HCT116 (cell line): Measurements from ENCODE around the gene ZBTB24. TPM values are rescaled to one million over a fixed set of nuclear protein-coding genes. Genes with fewer than 3 reads are reported as not detected.

Experiments
- ATAC-seq: fragments of 200-7000 bp; cut with Tn5 transposase; 2 replicates; pipeline ENCODE4 v1.9.1; 2020; ENCODE audit warnings: mild to moderate bottlenecking, moderate library complexity
- BruUV-seq: library from RNA; stranded (reverse); fragments of 400-500 nt; replicated peaks from 2 replicates; lab custom pipeline; 2021; lab: Mats Ljungman, UMichigan
- CTCF ChIA-PET: fragments of 300-600 bp; sonication (Branson Sonifier 250); formaldehyde crosslinking; loops from one replicate; lab custom pipeline; 2021; ENCODE audit warnings: antibody characterized with exemption; lab: Charles Lee
- POLR2A ChIA-PET: fragments of 300-600, 350-600 bp; sonication (Branson Sonifier 250); formaldehyde crosslinking; loops from one replicate; lab custom pipeline; 2021; ENCODE audit warnings: antibody characterized with exemption; lab: Charles Lee
- RAD21 ChIA-PET, 2 experiments: fragments of 300-600 bp; sonication (Branson Sonifier 250); formaldehyde crosslinking; loops; one replicate each; lab custom pipeline; 2023; ENCODE audit warnings: low total read pairs in 2 of 2; ENCODE audit not compliant: uncharacterized antibody in 2 of 2, unreplicated experiment in 2 of 2, low non-redundant PET in 1 of 2; lab: Charles Lee
- DNase-seq: peaks from one replicate; pipeline ENCODE4 v3.0.0-alpha.2; 2010; ENCODE audit warnings: low read depth, low spot score
- H2AFZ ChIP-seq: fragments of 200-600 bp; shearing (Covaris generic), sonication (generic); 2 replicates; pipeline ENCODE4 v1.6.1; 2017; ENCODE audit warnings: low read depth, mixed run types, mixed read lengths, antibody characterized with exemption, low read length; ENCODE audit not compliant: poor library complexity, severe bottlenecking
- H3K27ac ChIP-seq: 2 replicates; pipeline ENCODE4 v1.5.1; 2012; ENCODE audit warnings: low read depth, low read length
- H3K27me3 ChIP-seq: fragments of 200-600 bp; sonication (generic); 2 replicates; pipeline ENCODE4 v1.6.1; 2016; ENCODE audit warnings: mixed run types, low read length, mixed read lengths; ENCODE audit not compliant: insufficient read depth
- H3K36me3 ChIP-seq, 2 experiments: fragments of 200-500 bp in 1 of 2; fragments of 200-600 bp in 1 of 2; sonication (Bioruptor generic) in 1 of 2; sonication (generic) in 1 of 2; 2 replicates each; pipeline versions ENCODE4 v1.5.1 to v1.6.1; 2014 to 2016; ENCODE audit warnings: low read length in 2 of 2, inconsistent platforms in 1 of 2, mixed read lengths in 1 of 2, mixed run types in 1 of 2; ENCODE audit not compliant: insufficient read depth in 2 of 2, control insufficient read depth in 1 of 2
- H3K4me1 ChIP-seq, 2 experiments: fragments of 200-600 bp in 1 of 2; sonication (generic) in 1 of 2; 2 replicates each; pipeline versions ENCODE4 v1.5.1 to v1.6.1; 2012 to 2017; ENCODE audit warnings: low read length in 2 of 2, inconsistent platforms in 1 of 2, mild to moderate bottlenecking in 1 of 2, mixed read lengths in 1 of 2, mixed run types in 1 of 2, moderate library complexity in 1 of 2; ENCODE audit not compliant: insufficient read depth in 2 of 2, control insufficient read depth in 1 of 2
- H3K4me2 ChIP-seq: fragments of 200-600 bp; sonication (generic); 2 replicates; pipeline ENCODE4 v1.6.1; 2017; ENCODE audit warnings: mixed run types, low read length, mixed read lengths
- H3K4me3 ChIP-seq, 2 experiments: fragments of 200-600 bp in 1 of 2; sonication (generic) in 1 of 2; replicated peaks in 1 of 2; 2 replicates each; pipeline ENCODE4 v1.5.1; 2011 to 2016; ENCODE audit warnings: low read length in 2 of 2, control low read depth in 1 of 2, low read depth in 1 of 2, mild to moderate bottlenecking in 1 of 2, mixed read lengths in 1 of 2, mixed run types in 1 of 2
- H3K79me2 ChIP-seq: fragments of 200-600 bp; sonication (generic); 2 replicates; pipeline ENCODE4 v1.6.1; 2017; ENCODE audit warnings: mild to moderate bottlenecking, mixed run types, low read length, moderate library complexity, mixed read lengths; ENCODE audit not compliant: insufficient read depth
- H3K9ac ChIP-seq: fragments of 200-600 bp; sonication (generic); 2 replicates; pipeline ENCODE4 v1.6.1; 2016; ENCODE audit warnings: low read length, mixed read lengths
- H3K9me2 ChIP-seq: fragments of 200-600 bp; sonication (generic), shearing (Covaris generic); 2 replicates; pipeline ENCODE4 v1.6.1; 2017; ENCODE audit warnings: mixed run types, mild to moderate bottlenecking, moderate library complexity; ENCODE audit not compliant: insufficient read depth
- H3K9me3 ChIP-seq, 2 experiments: fragments of 200-500 bp in 1 of 2; fragments of 200-600 bp in 1 of 2; sonication (Bioruptor generic) in 1 of 2; sonication (generic) in 1 of 2; 2 replicates each; pipeline ENCODE4 v1.6.1; 2014 to 2017; ENCODE audit warnings: low read length in 2 of 2, mixed read lengths in 2 of 2, inconsistent platforms in 1 of 2, low read depth in 1 of 2, mild to moderate bottlenecking in 1 of 2, mixed run types in 1 of 2, moderate library complexity in 1 of 2; ENCODE audit not compliant: control insufficient read depth in 1 of 2, insufficient read depth in 1 of 2
- H4K20me1 ChIP-seq: fragments of 200-600 bp; sonication (generic), shearing (Covaris generic); 2 replicates; pipeline ENCODE4 v1.6.1; 2017; ENCODE audit warnings: mixed run types, mild to moderate bottlenecking, moderate library complexity; ENCODE audit not compliant: insufficient read depth
- CBX3 ChIP-seq: IDR thresholded peaks from 2 replicates; pipeline ENCODE4 v1.6.1; 2012; ENCODE audit warnings: low read depth
- CEBPB ChIP-seq: IDR thresholded peaks from 2 replicates; pipeline ENCODE4 v1.6.1; 2012; ENCODE audit warnings: low read depth
- CTCF ChIP-seq, 3 experiments: fragments of 200-600 bp in 1 of 3; sonication (generic) in 1 of 3; IDR thresholded peaks in 2 of 3; conservative IDR thresholded peaks in 1 of 3; 2 replicates each; pipeline ENCODE4 v1.5.1; 2012 to 2017; ENCODE audit warnings: low read depth in 2 of 3, low read length in 2 of 3, antibody characterized with exemption in 1 of 3, borderline replicate concordance in 1 of 3, control low read depth in 1 of 3, mild to moderate bottlenecking in 1 of 3, mixed read lengths in 1 of 3, mixed run types in 1 of 3, moderate library complexity in 1 of 3; ENCODE audit not compliant: insufficient read depth in 1 of 3
- EGR1 ChIP-seq: IDR thresholded peaks from 2 replicates; pipeline ENCODE4 v1.6.1; 2012; ENCODE audit warnings: low read depth
- ELF1 ChIP-seq: IDR thresholded peaks from 2 replicates; pipeline ENCODE4 v1.6.1; 2012; ENCODE audit warnings: low read depth, borderline replicate concordance
- EZH2 ChIP-seq: fragments of 200-600 bp; sonication (generic); IDR thresholded peaks from 2 replicates; pipeline ENCODE4 v1.6.1; 2017; ENCODE audit warnings: antibody characterized with exemption, mixed run types
- FOSL1 ChIP-seq: IDR thresholded peaks from 2 replicates; pipeline ENCODE4 v1.6.1; 2012; ENCODE audit warnings: low read depth
- JUND ChIP-seq: IDR thresholded peaks from 2 replicates; pipeline ENCODE4 v1.6.1; 2012
- MAX ChIP-seq: IDR thresholded peaks from 2 replicates; pipeline ENCODE4 v1.6.1; 2012
- POLR2AphosphoS5 ChIP-seq: IDR thresholded peaks from 2 replicates; pipeline ENCODE4 v1.6.1; 2011; ENCODE audit warnings: mild to moderate bottlenecking, low read depth, low read length, moderate library complexity
- RAD21 ChIP-seq: IDR thresholded peaks from 2 replicates; pipeline ENCODE4 v1.6.1; 2012; ENCODE audit warnings: low read depth, mild to moderate bottlenecking
- REST ChIP-seq: IDR thresholded peaks from 2 replicates; pipeline ENCODE4 v1.6.1; 2012; ENCODE audit warnings: low read depth
- SP1 ChIP-seq: IDR thresholded peaks from 2 replicates; pipeline ENCODE4 v1.6.1; 2012; ENCODE audit warnings: low read depth
- YY1 ChIP-seq: IDR thresholded peaks from 2 replicates; pipeline ENCODE4 v1.6.1; 2011; ENCODE audit warnings: low read length, low read depth, moderate library complexity, mild to moderate bottlenecking; ENCODE audit not compliant: insufficient replicate concordance; ENCODE audit errors: extremely low read depth
- intact Hi-C: fragments of 100-400 bp; cut with micrococcal nuclease; formaldehyde crosslinking; loops from 2 replicates; pipeline ENCODE4 v1.10.0; 2022
- total RNA-seq: library from RNA; stranded (reverse); gene quantifications from one replicate; pipeline ENCODE4 v1.2.1, GENCODE V29; 2021; ENCODE audit not compliant: unreplicated experiment

ZBTB24 gene
- total RNA-seq, 1 experiment from 2014 or later, result 11.3 TPM

DNA sequence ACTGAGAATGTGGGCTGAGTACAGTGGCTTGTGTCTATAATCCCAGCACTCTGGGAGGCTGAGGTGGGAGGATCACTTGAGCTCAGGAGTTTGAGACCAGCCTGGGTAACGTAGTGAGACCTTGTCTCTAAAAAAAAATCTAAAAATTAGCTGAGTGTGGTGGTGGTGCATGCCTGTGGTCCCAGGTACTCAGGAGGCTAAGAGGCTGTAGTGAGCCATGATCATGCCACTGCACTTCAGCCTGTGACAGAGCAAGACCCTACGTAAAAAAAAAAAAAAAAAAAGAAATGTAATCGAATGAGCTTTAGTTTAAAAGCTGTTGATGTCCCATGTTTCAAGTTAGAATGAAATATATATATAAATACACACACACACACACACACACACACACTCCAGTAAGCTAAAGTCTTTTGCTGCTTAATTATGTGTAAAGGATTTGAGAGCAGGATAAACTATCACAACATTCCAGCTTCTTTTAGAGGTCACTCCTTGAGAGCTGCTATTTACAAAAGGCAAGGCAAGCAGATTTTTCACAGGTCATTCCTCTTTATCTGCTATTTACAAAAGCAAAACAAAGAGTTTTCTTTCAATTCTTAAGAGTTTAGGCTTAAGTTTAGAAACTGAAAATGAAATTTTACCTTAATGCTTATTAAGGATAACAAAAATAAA lies 22.7 kb downstream of the ZBTB24 start:
- Histone ChIP-seq H3K4me2 (no peak overlapping the region), H3K27me3 (no peaks in the 10 kb centered on the region), H3K36me3 (peaks cover 19 to 22% of the 10 kb centered on the region in 2 experiments; a peak in 3 of 4 replicates), H3K4me3 (no peak overlapping the region), H3K9me3 (no peaks in the 10 kb centered on the region), H3K79me2 (peaks cover 20% of the 10 kb centered on the region), H2AFZ (no peak overlapping the region), H3K9ac (no peak overlapping the region), H3K4me1 (peaks cover 0 to 34% of the 10 kb centered on the region in 2 experiments; a peak in 2 of 4 replicates), H3K27ac (no peak overlapping the region), H4K20me1 (peaks cover 6% of the 10 kb centered on the region; the same call in 1 of the 2 replicates), H3K9me2 (no peaks in the 10 kb centered on the region)
- DNase-seq (no peak), ATAC-seq (no peak)
- ChIA-PET POLR2A (no interaction called here), RAD21 (no interaction called here), CTCF (interaction anchor here (1.2 kb wide), 1 partner anchor 272 kb away, joined by 3 read pairs; no protein-coding TSS in a partner anchor)
- no TSS peak for BruUV-seq
- intact Hi-C loops, result no loop called here
- no peak for TF ChIP-seq RAD21
- no peak for TF ChIP-seq JUND
- no peak for TF ChIP-seq REST
- no peak for TF ChIP-seq EGR1
- TF ChIP-seq CBX3, result no peak
- TF ChIP-seq EZH2, result no peak
- no peak for TF ChIP-seq SP1
- no peak for TF ChIP-seq FOSL1
- no peak for TF ChIP-seq CEBPB
- no peak for TF ChIP-seq ELF1
- no peak for TF ChIP-seq POLR2AphosphoS5
- TF ChIP-seq YY1, result no peak
- TF ChIP-seq CTCF (IDR thresholded peaks at IDR 0.05 in 2 of 3, conservative IDR thresholded peaks at IDR 0.05 in 1 of 3; ENCODE audit: borderline replicate concordance in 1 of 3, insufficient read depth in 1 of 3, low read depth in 2 of 3, low read length in 2 of 3), result no peak
- TF ChIP-seq MAX, result no peak
